GM19455 (cell line): ENCODE results near the gene TECTA.
"Not testable (repeated sequence)": the region's sequence is repeated elsewhere in the genome, so short reads cannot be mapped to it uniquely, and the experiment has no call there.

ENCODE experiments used
- ATAC-seq: cut with Tn5 transposase; IDR thresholded peaks from one replicate; pipeline ENCODE4 v1.9.1; 2021; ENCODE audit not compliant: unreplicated experiment

The TECTA gene

GRCh38 chr11:121228851-121229250 is 127.8 kb downstream of the TECTA start:
- ATAC-seq, result no peak

GRCh38 chr11:121229495-121230215 is 128.6 kb downstream of the TECTA start:
- no peak for ATAC-seq

DNA sequence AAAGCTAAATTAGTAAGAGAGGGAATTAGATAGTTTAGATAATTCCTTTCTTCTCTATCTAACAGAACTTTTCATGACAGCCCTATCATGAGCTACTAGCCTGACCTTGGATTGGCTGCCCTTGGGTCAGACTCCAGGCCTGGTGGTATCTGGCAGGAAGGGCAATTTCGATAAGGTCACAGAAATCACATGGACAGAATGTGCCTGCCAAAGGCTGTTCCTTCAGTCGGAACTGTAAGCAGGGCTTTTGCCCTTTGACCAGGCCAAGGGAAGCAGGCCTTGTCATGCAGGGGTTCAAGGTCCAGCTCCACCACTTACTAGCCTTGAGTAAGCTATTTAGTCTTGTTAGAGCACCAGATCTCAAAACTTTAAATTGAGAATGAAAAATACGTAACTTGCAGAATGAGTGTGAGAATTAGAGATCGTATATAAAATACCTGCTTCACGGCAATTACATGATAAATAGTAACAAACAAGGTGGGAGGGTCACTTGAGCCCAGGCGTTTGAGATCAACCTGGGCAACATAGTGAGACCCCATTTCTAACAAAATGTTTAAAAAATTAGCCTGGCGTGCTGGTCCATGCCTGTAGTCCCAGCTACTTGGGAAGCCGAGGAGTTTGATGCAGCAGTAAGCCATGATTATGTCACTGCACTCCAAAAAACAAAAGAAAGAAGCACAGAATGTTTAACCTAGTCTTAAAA is 130.7 kb downstream of the TECTA start:
- ATAC-seq, result no peak

DNA sequence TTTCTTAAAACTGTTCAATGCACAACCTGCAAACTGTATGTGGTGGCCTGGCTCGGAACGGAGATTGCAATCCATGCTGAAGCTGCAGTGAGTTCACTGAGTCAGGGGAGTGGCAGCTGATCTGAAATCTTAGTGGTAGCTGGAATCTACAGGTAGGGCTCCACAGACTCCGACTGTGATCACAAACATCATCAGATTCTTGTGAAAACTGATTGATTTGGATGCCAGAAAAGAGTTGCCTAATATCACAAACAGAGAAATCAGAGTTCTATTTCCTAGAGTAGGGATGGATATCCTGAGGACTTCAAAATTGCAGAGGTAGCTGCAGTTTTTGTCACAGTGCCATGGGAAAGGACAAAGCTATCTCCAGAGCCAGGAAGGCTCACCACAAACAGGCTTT is 134.0 kb downstream of the TECTA start:
- no peak for ATAC-seq

DNA sequence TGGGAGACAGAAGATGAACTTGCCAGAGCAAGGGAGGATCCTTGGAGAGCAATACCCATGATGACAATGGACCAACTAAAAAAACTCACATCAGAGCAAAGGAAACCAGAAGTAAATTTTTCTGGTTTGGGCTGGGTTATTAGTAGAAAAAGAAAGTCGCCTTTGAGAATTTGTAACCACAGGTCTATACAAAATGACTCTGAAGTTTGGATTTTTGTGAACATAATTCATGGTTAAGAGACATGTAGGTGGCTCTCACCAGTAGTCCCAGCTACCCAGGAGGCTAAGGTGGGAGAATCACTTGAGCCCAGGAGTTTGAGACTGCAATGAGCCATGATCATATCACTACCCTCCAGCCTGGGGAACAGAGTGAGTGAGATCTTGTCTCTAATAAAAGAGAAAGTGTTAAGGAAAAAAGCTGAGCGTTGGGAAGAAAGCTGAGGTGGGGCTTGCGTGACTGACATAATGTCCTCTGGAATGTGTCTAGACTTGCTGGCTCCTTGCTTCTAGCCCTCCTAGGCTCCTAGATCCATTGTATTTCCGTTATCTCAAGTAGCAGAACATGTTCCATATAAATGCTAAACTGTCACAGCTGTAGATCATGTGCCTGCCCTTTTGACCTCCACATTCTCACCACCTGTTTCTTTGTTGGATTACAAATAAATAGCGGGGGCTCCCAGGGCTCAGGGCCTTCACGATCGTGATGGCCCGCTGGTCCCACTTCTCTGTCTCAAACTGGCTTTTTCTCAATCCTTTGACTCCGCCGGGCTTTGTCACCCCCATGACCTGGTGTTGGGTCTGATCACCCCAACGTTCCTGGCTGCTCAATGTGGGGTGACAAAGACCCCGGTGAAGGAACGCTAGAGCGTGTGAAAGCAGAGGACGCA is 135.3 kb downstream of the TECTA start:
- peak; percentile 86 for ATAC-seq

DNA sequence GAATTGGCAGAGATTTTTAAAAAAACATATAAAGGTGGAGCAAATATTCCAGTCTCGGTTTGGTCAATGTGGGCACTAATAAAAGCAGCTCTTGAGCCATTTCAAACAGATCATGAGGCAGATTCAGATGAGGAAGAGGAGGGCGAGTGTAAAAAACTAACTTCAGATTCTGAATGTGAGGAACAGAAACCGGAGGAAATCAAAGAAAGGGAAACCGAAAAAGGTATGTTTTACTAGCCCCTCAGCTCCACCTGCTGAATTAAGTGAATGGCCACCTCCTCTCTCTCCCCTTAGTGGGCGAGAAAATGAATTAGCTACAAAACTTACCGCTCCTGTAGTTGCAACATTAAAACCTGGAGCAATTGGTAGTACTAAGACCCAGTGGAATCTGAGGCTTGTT is 136.2 kb downstream of the TECTA start:
- not testable (repeated sequence) for ATAC-seq

DNA sequence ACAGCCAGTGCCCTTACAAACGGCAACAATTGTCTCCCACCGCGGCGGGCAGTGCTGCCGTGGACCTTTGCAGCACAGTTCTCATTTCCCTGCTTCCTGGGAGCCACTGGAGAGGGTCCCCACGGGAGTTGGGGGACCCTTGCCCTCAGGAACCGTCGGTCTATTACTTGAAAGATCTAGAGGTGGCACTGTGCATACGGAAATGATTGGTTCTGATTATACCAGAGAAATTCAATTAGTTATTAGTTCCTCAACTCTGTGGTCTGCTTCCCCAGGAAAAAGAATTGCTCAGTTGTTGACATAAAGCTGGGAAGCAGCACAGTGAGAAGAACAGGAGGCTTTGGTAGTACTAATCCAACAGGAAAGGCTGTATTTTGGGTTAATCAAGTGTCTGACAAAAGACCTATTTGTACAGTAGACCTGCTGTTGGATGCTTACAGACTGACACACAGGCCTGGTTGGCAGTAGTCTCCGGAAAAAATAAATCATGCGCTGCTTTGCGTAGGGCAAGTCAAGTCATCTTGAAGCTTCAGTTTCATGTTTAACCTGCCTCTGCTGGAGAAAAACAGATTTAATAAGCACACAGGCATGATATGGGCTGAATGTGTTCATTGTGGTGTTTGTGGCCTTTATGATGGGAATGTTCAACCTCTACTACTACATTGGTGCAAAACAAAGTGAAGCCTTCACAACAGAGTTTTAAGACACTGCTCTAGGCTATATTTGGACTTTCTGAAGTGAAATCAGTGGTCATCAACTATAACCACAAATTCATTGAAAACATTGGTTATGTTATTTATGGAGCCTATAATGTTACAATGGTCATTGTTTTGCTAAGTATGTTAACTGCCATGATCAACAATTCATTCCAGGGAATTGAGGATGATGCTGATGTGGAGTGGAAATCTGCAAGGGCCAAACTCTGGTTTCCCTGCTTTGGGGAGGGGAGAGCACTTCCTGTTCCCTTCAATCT is 136.9 kb downstream of the TECTA start:
- ATAC-seq, result no peak

GRCh38 chr11:121238956-121239355 is 137.9 kb downstream of the TECTA start:
- ATAC-seq, result no peak

DNA sequence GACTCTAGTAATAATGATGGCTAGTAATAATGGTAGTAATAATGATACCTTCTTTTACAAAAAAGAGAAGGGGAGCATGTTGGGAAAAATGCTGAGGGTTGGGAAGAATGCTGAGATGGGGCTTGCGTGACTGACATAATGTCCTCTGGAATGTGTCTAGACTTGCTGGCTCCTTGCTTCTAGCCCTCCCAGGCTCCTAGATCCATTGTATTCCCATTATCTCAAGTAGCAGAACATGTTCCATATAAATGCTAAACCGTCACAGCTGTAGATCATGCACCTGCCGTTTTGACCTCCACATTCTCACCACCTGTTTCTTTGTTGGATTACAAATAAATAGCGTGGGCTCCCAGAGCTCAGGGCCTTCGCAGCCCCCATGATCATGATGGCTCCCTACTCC is 139.0 kb downstream of the TECTA start:
- not testable (repeated sequence) for ATAC-seq

DNA sequence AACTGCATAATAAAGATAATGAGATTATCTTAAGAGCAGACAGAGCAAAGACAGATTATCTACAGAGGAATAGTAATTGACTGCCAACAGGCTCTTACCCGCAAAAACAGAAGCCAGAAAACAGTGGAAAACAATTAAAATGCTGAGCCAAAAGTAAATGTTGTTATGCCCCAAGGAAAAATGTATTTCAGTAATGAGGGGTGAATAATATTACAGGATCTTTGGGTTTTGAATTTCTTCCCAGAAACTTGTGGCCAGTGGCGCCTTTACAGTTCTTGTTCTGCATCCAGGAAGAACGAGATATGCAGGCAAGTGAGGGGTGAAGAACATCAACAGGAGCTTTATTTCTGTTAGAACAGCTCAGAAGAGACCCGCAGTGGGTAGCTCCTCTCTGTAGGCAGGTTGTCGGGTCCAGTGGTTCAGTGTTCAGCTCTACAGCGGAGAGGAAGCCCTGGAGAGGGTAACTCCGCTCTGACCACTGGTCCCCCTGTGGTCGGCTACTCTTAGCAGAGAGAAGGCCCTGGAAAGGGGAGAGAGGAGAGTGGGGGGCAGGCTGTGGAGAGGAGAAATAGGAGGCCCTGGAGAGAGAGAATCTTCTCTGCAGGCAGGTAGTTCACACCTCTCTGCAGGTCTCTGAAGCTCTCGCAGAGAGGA is 139.7 kb downstream of the TECTA start:
- no peak for ATAC-seq
